HG03159 (cell line): Measurements from ENCODE around the gene PRR30.

Source experiments
- ATAC-seq: cut with Tn5 transposase; IDR thresholded peaks from one replicate; pipeline ENCODE4 v1.9.1; 2021; ENCODE audit warnings: mild to moderate bottlenecking, moderate library complexity; ENCODE audit not compliant: unreplicated experiment

PRR30 gene

DNA sequence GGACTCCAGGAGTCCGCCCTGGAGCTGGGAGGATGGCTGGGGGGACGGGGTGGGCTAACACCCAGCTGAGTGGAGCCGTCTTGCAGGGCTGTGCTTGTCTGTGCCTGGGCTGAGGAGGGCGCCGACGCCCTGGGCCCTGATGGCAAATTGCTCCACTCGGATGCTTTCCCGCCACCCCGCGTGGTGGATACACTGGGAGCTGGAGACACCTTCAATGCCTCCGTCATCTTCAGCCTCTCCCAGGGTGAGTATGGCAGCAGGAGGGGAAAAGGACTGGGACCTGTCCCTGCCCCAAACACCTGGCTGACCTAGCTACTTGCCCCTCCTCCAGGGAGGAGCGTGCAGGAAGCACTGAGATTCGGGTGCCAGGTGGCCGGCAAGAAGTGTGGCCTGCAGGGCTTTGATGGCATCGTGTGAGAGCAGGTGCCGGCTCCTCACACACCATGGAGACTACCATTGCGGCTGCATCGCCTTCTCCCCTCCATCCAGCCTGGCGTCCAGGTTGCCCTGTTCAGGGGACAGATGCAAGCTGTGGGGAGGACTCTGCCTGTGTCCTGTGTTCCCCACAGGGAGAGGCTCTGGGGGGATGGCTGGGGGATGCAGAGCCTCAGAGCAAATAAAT lies 39.8 kb downstream of the PRR30 start:
- no peak for ATAC-seq

DNA sequence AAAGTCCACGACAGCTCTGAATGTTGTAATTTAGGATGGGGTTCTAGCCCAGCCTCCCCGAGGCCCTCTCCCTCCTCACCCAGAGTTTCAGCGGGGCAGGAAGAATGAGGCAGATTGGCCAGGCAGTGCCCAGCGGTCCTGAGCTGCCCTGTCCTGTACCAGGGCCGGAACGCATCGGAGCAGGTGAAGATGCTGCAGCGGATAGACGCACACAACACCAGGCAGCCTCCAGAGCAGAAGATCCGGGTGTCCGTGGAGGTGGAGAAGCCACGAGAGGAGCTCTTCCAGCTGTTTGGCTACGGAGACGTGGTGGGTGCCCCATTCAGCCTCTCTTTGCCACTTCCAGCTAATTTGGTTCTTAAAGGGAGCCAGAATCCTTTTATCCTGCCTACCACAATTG lies 41.9 kb downstream of the PRR30 start:
- no peak for ATAC-seq

DNA sequence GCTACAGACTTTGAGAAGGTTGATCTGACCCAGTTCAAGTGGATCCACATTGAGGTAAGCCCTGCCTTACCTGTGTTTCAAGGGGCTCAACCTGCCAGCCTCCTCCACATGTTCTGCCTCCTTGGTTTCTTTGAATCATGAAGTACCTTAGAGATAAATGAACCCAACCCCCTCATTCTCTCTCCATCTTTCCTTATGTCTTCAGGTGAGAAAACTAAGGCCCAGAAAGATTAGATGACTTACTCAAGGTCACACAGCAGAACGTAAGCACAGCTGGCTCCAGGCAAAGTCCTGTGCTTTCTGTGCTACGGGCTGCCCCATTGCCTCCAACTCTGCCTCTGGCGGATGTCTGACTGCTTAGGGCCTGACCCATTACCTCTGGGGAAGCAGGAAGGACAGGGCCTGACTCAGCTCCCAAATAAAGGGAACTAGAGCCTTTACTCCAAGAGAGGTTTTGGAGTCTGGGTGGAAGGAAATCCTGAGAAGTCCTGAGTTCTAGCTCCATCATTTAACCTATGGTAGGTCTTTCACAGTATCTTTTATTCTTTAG lies 42.4 kb downstream of the PRR30 start:
- ATAC-seq: no peak

DNA sequence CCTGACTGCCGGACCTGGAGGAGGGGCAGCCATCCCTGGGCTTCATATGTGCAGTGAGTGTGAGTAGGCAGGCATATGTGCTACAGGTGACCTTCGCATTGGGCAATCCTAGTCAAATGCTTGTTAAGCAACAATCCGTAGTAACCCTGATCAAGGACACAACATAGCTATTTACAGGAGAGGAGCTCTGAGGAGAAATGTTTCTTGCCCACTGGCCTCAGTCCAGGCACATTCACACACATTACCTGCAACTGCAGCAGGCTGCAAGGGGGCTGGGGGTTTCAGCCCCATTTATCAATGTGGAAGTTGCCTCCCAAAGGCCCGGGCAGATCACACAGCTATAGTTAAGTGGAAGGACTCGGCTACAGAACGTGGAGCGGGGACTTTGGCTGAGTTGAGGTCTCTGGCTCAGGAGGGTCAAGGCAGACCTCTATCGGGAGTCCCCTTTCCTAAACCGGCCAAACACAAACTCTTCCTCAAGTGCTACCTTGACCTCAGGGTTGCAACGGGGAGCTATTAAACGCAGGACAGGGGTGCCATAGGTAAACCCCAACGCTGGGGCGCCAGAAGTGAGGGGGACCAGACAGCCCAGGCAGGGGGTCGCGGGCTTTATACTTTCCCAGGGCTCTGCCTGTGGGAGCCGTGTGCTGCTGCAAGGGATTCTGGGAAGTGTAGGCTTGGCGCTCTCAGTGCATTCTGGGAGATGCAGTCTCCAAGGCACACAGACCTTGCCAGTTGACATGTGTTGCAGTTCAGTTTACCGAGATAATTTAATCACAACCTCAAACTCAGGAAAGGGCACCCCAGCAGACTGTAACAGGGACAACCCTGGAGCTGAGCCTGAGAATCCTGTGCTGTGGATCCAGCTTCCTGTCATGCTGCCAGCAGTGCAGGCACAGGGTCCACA lies 43.2 kb downstream of the PRR30 start:
- ATAC-seq: no peak

DNA sequence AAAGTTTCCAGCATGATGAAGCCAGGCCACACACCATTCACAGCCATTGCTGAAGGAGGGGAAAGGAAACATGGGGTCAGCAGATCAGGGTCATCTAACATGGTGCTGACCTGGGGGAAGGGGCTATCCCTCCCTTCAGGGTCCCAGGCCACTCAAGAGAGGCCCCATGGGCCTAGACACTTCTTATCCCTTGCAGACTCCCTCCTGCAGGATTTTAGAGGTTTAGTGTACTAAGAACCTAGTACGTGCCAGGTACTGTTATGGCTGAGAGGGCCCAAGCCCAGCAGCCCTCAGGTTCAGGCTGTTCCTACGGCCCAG lies 43.8 kb downstream of the PRR30 start:
- ATAC-seq: no peak

DNA sequence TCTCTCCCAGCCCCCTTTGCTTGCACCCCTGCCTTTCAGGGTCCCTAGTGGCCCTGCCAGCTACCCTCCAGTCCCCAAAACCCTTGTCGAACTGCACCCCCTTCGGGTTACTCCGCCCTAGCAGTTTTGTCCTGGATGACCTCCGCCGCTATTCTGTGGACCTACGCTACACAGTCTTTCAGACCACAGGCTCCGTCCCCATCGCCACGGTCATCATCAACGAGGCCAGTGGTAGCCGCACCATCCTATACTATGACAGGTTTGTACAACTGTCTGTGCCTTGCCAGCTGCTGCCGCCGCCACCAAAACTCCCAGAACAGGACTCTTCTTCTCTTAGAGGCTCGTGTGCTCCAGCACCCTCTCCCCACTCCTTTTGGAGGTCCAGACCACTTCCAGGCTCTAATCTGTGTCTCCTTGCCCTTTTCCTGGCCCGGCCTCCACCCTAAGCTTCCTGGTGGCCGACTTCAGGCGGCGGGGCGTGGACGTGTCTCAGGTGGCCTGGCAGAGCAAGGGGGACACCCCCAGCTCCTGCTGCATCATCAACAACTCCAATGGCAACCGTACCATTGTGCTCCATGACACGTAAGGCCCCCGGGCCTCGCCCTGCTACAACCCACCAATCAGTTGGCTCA lies 44.7 kb downstream of the PRR30 start:
- no peak for ATAC-seq

DNA sequence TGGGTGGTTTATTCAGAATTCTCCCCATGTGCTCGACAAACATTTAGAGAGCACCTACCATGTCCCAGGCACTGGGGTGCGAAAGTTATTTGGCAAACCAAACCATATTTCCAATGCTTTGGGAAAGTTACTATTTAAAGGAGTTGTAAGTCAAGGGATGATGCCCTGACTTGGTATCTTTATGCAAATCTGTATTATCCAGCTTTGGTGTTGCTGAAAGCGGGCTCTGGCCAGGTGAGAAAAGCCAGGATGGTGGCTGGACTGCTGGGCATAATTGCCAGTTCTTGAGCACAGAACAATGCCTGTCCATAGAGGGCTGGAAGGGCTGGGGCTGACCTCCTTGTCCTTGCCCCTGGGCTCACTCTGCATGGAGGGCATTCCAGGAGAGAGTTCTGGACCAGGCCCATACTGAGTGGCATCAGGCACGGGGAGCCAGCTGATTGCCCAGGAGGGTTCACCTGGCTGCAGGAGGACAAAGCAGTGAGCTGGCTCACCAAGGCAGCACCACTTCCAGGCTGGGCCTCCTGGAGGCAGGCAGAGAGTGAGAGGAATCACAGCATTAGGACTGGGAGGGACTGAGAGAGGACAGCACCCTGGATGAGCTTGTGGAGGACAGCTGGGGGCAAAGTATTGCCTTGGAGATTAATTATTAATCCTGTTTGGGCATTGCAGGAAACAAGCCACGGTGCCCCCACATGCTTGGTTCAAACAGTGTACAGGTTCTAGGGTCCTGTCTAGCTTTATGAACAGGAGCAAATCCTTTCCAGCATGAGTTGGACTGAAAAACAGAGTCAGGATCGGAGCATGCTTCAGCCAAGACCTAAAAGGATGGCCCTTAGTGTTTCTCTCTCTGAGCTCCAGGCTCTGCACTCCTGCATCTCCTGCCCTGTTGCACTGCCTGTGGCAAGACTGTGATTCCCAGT lies 45.5 kb downstream of the PRR30 start:
- ATAC-seq: no peak

DNA sequence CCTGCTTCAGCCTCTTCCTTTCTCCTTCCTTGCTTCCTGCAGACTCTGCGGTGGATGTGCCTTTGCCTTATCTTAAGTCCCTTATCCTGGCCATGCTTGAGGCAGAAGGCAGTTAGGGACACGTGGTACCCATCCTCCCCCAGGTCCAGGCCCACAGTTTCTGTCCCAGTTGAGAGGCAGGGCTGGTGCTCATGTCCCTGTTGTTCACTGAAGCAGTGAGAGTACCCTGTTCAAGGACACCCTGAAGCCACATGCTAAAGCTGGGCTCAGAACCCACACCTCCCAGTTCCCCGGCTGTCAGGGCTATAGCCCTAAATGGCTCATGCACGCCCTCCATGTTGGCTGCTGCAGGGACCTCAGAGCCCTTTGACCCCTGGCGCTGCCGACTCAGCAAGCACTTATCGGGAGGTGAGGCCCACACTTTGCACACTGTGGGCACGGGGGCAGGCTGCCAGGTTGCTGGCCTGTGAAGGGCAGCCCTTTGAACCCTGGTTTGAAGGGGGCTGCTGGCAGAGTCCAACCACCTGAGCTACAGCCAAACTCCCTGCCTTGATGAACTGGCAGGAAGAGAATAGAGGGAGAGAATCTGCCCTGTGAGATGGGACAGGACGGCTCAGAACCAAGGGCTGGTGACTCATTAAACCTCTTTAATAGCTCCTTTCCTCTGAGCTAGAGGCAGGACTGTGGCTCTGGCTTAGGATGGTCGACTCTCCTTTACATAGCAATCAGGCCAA lies 46.3 kb downstream of the PRR30 start:
- ATAC-seq: no peak

DNA sequence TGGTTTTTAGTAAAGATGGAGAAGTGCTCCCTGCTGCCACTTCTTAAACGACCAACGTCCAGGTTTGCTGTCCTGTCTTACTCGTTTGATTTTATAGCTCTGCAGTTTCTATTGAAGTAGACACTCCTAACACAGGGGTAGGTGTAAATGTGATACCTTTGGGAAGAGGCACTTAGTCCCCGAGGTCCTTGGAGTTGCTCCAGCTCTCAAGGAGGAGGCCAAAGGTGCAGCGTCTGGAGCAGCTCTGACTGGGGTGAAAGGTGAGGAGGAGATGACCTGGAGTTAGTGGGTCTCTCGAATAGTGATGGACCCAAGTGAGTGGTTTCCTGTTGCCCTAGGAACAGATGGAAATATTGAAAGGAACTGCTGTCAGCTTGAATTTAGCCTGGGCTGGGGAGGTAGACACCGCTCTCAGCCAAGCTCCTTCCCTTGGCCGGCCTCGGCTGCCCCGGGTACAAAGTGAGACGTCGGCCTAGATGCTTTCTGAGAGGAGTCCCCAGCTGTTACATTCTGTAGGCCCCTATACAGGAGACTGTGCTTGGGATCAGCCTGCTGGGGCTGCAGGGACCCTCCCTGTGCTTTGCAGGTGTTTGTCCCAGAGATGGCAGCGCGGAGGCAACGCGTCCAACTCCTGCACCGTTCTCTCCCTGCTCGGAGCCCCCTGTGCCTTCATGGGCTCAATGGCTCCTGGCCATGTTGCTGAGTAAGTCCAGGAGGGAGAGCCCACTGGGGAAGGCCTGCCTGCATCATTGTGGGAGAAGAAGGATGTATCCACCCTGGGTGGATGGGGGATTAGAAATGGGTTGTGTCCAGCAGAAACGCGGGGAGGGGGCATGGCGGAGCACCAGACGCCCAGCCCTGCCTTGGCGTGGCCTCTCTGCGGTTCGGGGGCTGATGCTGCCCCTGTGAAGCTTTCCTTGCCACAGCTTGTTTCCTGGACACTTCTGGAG lies 47.2 kb downstream of the PRR30 start:
- no peak for ATAC-seq

DNA sequence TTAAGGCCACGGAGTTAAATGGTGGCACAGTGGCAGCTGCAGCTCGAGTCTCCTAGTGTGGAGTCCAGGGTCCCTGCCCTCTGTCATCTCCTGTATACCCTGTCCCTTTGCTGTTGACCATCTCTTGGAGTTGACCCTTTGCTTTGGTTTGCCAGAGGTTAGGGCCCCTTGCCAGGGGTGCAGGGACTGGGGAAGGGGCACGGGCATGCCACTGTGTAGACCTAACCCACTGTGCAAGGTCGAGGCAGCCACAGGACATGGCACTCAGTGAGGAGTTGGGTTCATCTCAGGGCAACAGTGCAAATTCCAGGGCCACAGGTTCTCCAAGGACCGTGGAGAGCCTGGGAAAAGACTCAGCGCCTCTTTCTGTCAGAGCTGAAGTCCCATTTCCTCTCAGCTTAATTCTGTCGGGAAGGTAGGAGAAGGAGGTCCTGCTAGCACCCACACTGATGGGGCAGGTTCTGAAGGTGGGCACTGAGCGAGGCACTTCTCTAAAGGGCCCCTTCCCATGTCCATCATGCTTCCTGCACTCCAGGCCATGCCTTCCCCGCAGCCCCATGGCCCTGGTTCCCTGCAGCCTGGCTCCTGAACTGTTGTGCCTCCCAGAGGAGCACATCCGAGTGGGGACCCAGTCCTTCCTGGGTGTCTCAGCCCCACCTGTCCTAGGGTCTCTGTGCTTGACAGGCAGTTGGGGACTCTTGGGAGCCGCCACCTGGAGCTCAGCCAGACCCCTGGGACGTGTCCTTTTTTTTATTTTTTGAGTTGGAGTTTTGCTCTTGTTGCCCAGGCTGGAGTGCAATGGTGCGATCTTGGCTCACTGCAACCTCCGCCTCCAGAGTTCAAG lies 49.9 kb downstream of the PRR30 start:
- ATAC-seq: no peak

DNA sequence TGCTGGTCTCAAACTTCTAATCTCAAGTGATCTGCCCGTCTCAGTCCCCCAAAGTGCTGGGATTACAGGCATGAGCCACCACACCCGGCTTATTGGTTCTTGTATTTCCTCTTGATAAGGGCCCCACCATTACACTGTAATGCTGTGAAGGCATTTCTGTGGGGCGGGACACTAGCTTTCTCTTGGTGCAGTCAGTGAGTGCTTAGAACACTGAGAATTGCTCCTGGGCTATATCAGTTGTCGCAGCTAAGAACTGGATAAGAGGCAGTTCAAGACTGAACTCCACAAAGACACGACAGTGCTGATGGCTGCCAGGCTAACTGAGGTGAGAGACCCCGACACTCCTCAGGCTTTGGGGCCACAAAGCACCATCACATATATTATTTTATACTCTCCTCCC lies 50.6 kb downstream of the PRR30 start:
- ATAC-seq: no peak

DNA sequence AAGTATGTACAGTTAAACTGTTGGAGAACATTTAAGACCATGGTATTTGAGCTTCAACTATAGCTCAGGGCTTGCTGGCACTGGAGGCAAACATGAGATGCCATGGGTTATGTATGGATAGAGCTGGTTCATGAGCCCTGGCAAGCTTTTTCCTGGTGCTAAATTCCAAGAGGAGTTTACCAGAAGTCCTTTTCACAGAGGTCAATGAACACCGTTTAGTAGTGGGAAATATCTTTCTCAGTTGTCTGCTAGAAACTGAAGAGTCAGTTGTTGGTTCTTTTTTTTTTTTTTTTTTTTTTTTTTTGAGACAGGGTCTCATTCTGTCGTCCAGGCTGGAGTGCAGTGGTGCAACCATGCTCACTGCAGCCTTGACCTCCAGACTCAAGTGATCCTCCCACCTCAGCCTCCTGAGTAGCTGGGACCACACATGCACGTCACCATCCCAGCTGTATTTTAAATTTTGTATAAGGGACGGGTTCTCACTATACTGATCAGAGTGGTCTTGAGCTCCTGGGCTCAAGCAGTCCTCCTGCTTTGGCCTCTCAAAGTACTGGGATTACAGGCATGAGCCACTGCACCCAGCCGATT lies 51.3 kb downstream of the PRR30 start:
- ATAC-seq: no peak
